ENCODE results near the gene HSF2BP.
"Not testable (repeated sequence)": the region's sequence is repeated elsewhere in the genome, so short reads cannot be mapped to it uniquely, and the experiment has no call there.

The HSF2BP gene

GRCh38 chr21:43596616-43597015 is 62.7 kb downstream of the HSF2BP start:
- FAIRE-seq: no peak

GRCh38 chr21:43595769-43596168 is 63.5 kb downstream of the HSF2BP start:
- FAIRE-seq: not testable (repeated sequence)

DNA sequence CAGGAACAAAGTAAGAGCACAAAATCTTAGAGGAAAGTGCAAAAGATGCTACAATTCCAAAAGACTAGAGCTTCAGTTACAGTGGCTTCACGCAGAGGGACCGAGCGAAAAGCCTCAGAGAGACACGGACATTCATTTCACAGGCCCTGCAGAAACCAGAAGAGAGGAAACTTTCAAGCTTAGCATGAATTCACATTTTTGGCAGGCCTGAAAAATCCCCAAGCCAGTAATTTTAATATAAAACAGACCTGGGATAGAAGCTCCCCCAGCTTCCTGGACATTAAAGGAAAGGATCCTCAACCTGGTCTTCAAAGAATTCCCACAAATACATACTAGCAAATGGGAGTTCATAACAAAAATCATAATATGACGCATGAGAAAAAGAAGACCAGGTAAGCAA is 66.2 kb downstream of the HSF2BP start:
- no peak for FAIRE-seq

GRCh38 chr21:43591571-43591970 is 67.7 kb downstream of the HSF2BP start:
- no peak for FAIRE-seq

DNA sequence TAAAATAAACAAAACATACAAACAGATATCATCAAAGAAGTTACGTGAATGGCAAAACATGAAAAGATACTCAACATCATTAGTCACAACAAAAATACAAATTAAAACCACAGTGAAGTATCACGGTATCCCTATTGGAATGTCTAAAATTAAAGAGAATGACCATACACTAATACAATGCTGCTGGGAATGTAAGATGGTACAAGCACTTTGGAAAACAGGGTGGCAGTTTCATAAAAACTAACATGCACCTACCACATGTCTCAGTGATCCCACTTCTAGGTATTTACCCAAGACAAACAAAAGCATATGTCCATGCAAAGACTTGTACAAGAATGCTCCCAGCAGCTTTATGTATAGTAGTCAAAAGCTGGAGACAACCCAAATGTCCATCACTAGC is 69.1 kb downstream of the HSF2BP start:
- FAIRE-seq: no peak

- FAIRE-seq: no peak
Observed at GRCh38 chr21:43588957-43589356, 70.3 kb downstream of the HSF2BP start.

GRCh38 chr21:43585924-43586413 is 73.3 kb downstream of the HSF2BP start:
- FAIRE-seq: no peak

- no peak for FAIRE-seq
Observed at GRCh38 chr21:43585514-43585913, 73.8 kb downstream of the HSF2BP start.

DNA sequence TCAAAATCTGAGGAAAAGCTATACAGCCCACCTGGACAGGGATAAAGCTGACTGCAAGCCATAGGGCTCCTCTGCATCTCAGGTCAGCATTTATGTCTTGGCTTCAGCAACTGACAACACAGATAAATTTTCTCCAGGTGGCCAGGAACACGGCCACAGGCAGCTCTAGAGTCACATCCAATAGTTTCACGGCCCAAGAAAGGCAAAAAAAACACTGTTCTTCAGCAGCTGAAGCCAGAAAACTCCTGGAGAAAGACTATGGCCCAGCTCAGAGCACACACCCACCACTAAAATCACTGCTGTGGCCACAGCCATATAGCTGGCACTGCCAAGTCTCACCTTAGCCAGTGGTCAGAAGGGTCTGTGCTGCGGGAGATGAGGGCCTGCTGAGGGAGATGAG is 77.8 kb downstream of the HSF2BP start:
- no peak for FAIRE-seq

- FAIRE-seq: no peak
Observed at GRCh38 chr21:43578677-43579303, 80.5 kb downstream of the HSF2BP start.

GRCh38 chr21:43575473-43575844 is 83.8 kb downstream of the HSF2BP start:
- no peak for FAIRE-seq

DNA sequence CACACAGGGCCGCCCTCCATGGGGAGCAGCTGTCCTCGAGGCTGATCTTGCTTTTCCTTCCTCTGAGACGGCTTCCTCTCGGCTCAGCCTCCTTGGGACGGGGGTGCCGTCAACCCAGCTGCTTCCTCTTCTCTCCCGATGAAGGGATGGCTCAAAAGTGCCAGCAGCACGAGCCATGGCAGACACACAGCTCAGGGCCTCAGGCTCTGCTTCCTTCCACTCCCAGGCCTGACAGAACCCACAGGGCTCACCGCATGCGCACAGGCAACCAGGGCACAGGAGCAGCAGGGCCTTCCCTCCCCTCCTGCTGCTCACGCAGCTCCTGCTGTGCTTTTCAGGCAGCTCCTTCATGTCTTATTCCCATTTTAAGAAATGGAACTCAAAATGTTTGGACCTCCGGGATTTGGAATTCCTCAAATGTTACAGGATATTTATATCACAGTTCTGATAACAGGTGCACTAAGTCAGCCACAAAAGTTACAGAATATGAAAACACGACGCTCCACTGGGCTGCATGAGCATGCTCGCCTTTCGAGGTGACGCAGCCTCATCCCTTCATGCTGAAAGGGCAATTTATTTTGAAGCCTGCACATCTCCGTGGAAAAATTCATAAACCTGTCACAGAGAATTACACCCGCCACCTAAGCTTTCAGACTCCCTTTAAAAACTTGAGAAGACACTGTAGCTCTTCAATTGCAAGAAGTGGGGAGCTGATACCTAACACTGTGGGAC is 84.4 kb downstream of the HSF2BP start:
- no peak for FAIRE-seq

GRCh38 chr21:43573921-43574320 is 85.4 kb downstream of the HSF2BP start:
- FAIRE-seq: no peak

- FAIRE-seq: no peak
Observed at GRCh38 chr21:43572446-43572845, 86.8 kb downstream of the HSF2BP start.

GRCh38 chr21:43571976-43572375 is 87.3 kb downstream of the HSF2BP start:
- FAIRE-seq: no peak

DNA sequence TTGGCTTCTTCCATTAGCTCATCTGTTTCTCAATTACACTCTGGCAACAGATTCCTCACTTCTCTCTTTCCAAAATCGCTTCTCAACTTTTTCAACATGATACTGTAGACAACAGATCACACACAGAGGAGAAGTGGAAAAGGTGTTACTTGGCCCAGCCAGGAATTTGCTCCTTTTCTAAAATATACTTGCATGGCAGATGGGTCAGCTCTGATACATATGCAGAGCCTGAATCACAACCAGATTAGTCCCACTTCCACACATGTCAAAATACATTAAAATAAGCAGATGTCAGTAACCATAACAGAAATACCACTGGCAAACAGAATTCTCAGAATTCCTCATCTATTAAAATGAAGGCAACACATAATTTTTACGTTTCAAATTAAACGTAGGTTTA is 89.1 kb downstream of the HSF2BP start:
- FAIRE-seq: not testable (repeated sequence)

GRCh38 chr21:43562451-43562850 is 96.8 kb downstream of the HSF2BP start:
- FAIRE-seq: not testable (repeated sequence)

DNA sequence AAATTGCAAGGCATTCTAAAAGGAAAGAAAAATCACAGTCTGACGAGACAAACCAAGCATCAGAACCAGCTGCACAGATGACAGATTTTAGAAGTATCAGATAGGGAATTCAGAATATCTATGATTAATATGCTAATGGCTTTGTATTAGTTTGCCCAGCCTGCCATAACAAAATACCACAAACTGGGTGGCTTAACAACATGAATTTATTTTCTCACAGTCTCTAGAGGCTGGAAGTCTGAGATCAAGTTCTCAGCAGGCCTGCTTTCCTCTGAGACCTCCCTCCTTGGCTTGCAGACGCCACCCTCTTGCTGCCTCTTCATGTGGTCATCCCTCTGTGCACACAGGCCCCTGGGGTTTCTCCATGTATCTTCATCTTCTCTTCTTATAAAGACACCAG is 118.7 kb downstream of the HSF2BP start:
- not testable (repeated sequence) for FAIRE-seq

GRCh38 chr21:43522495-43523131 is 136.7 kb downstream of the HSF2BP start:
- FAIRE-seq: not testable (repeated sequence)

- FAIRE-seq: not testable (repeated sequence)
Observed at GRCh38 chr21:43517701-43518100, 141.6 kb downstream of the HSF2BP start.

GRCh38 chr21:43516860-43517627 is 142.2 kb downstream of the HSF2BP start:
- FAIRE-seq: peak; percentile 96

- FAIRE-seq: not testable (repeated sequence)
Observed at GRCh38 chr21:43516295-43516847, 142.9 kb downstream of the HSF2BP start.

DNA sequence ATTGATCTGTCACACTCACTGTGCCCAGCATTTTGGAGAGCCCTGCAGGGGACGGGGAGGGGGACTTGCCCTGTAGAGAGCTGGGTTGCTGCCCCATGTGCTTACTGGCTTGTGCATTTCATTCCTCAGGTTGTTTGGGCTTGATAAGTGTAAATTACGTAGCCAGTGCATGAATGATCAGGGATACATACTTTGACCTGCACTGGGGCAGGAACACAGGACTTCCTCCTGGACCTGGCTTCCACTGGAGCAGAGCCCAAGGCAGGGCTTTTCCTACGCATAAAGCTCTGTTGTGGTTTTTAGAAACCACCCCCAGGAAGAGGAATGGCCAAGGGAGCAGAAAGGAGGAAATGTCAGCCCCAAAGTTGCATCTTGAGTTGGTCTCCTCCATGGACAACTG is 144.5 kb downstream of the HSF2BP start:
- not testable (repeated sequence) for FAIRE-seq

Measured in islet of Langerhans (tissue), 1 donor.